Neural cell (in vitro differentiated cells): ENCODE measurements around the gene APIP. TPM values are rescaled to one million over a fixed set of nuclear protein-coding genes. Genes with fewer than 3 reads are reported as not detected.

Source experiments
- H2AFZ ChIP-seq: fragments of 200-600, 300-800 bp; sonication (generic), shearing (Covaris generic); 2 replicates; pipeline ENCODE4 v1.6.0; 2014; ENCODE audit warnings: low read depth, mild to moderate bottlenecking, antibody characterized with exemption, low read length, moderate library complexity
- H3F3A ChIP-seq: fragments of 200-600 bp; shearing (Covaris generic); 2 replicates; pipeline ENCODE4 v1.6.1; 2016; ENCODE audit warnings: mild to moderate bottlenecking, moderate library complexity, mixed read lengths, antibody characterized with exemption, low read length; ENCODE audit not compliant: insufficient read depth, poor library complexity, severe bottlenecking
- H3K27ac ChIP-seq: fragments of 200-600, 300-800 bp; sonication (generic), shearing (Covaris generic); 2 replicates; pipeline ENCODE4 v1.5.1; 2014; ENCODE audit warnings: mild to moderate bottlenecking, low read length, moderate library complexity
- H3K27me3 ChIP-seq: fragments of 300-800, 200-600 bp; sonication (generic), shearing (Covaris generic); 2 replicates; pipeline ENCODE4 v1.6.0; 2014; ENCODE audit warnings: mild to moderate bottlenecking, low read depth, low read length, moderate library complexity; ENCODE audit not compliant: insufficient read depth
- H3K36me3 ChIP-seq: fragments of 300-800, 200-600 bp; sonication (generic), shearing (Covaris generic); 2 replicates; pipeline ENCODE4 v1.5.1; 2014; ENCODE audit warnings: mild to moderate bottlenecking, antibody characterized with exemption, low read length, moderate library complexity; ENCODE audit not compliant: insufficient read depth
- H3K4me2 ChIP-seq: fragments of 300-800, 200-600 bp; sonication (generic), shearing (Covaris generic); 2 replicates; pipeline ENCODE4 v1.6.0; 2014; ENCODE audit warnings: mild to moderate bottlenecking, low read length
- H3K4me3 ChIP-seq: fragments of 300-800, 200-600 bp; sonication (generic), shearing (Covaris generic); 2 replicates; pipeline ENCODE4 v1.5.1; 2014; ENCODE audit warnings: mild to moderate bottlenecking, low read length, moderate library complexity
- H3K79me2 ChIP-seq: fragments of 200-600 bp; shearing (Covaris generic); replicated peaks from 2 replicates; pipeline ENCODE4 v1.6.0; 2014; ENCODE audit warnings: mild to moderate bottlenecking, low read length, moderate library complexity; ENCODE audit not compliant: insufficient read depth
- H3K9ac ChIP-seq: fragments of 300-800, 200-600 bp; sonication (generic), shearing (Covaris generic); 2 replicates; pipeline ENCODE4 v1.6.1; 2016; ENCODE audit warnings: mild to moderate bottlenecking, low read length, mixed read lengths
- H3K9me2 ChIP-seq: fragments of 200-600 bp; shearing (Covaris generic); 2 replicates; pipeline ENCODE4 v1.6.1; 2016; ENCODE audit warnings: mild to moderate bottlenecking, low read length, mixed read lengths; ENCODE audit not compliant: insufficient read depth
- H3K9me3 ChIP-seq: fragments of 200-600, 300-800 bp; sonication (generic), shearing (Covaris generic); 2 replicates; pipeline ENCODE4 v1.6.1; 2016; ENCODE audit warnings: mild to moderate bottlenecking, mixed run types, low read length, moderate library complexity, mixed read lengths
- H4K20me1 ChIP-seq: fragments of 200-600 bp; shearing (Covaris generic); 2 replicates; pipeline ENCODE4 v1.6.1; 2016; ENCODE audit warnings: mild to moderate bottlenecking, mixed run types; ENCODE audit not compliant: insufficient read depth
- EP300 ChIP-seq: fragments of 450-650 bp; conservative IDR thresholded peaks from 2 replicates; pipeline ENCODE4 v1.6.1; 2014; ENCODE audit warnings: antibody characterized with exemption, mild to moderate bottlenecking, moderate library complexity; ENCODE audit not compliant: poor library complexity, severe bottlenecking
- EZH2 ChIP-seq: fragments of 200-600, 300-800 bp; shearing (Covaris generic), sonication (generic); IDR thresholded peaks from 2 replicates; pipeline ENCODE4 v1.6.1; 2014; ENCODE audit warnings: antibody characterized with exemption, low read length, borderline replicate concordance, mild to moderate bottlenecking; ENCODE audit not compliant: insufficient read depth, poor library complexity, severe bottlenecking
- MXI1 ChIP-seq: fragments of 450-650 bp; conservative IDR thresholded peaks from 2 replicates; pipeline ENCODE4 v1.6.1; 2014; ENCODE audit warnings: antibody characterized with exemption, mild to moderate bottlenecking; ENCODE audit not compliant: poor library complexity, severe bottlenecking
- POLR2AphosphoS5 ChIP-seq: IDR thresholded peaks from 2 replicates; pipeline ENCODE4 v1.6.1; 2012
- RAD21 ChIP-seq: fragments of 450-650 bp; conservative IDR thresholded peaks from 2 replicates; pipeline ENCODE4 v1.6.1; 2014; ENCODE audit warnings: antibody characterized with exemption, mild to moderate bottlenecking, moderate library complexity
- SMC3 ChIP-seq: fragments of 450-650 bp; conservative IDR thresholded peaks from 2 replicates; pipeline ENCODE4 v1.6.1; 2014; ENCODE audit warnings: antibody characterized with exemption, mild to moderate bottlenecking, moderate library complexity; ENCODE audit not compliant: poor library complexity
- TAF1 ChIP-seq: IDR thresholded peaks from 2 replicates; pipeline ENCODE4 v1.6.1; 2012; ENCODE audit warnings: low read depth
- polyA plus RNA-seq: library from polyadenylated mRNA; depleted of rRNA; stranded (reverse); fragments of >200 nt; gene quantifications from 2 replicates; pipeline ENCODE4 v1.2.3, GENCODE V29; 2014
- TF ChIP-seq, protein P1 (sequence below): fragments of 450-650 bp; IDR thresholded peaks from 2 replicates; pipeline ENCODE4 v1.5.1; 2014; ENCODE audit warnings: antibody characterized with exemption, mild to moderate bottlenecking, moderate library complexity; ENCODE audit not compliant: poor library complexity, severe bottlenecking
- TF ChIP-seq, protein P2 (sequence below): IDR thresholded peaks from 2 replicates; pipeline ENCODE4 v1.6.1; 2012; ENCODE audit warnings: borderline replicate concordance

The APIP gene
- polyA plus RNA-seq, 1 donor from 2014 or later = 45.9 TPM

DNA sequence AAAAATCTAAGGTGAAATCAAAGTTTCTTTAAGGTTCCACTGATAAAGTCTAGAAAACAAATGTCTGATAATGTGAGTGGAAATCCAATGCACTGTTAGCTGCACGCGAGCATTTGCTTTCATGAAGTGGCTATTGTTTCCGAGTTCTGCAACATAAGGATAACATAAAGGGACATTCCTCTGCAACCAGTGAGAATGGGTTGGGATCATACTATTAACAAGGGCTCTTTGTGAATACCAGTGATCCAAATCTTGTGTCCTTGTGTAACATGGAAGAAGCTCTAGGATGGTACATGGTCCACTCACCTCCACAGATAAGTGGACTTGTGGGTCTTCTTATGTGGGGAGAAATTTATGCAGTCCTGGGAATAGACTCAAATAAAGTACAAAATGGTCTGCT is 24.6 kb downstream of the APIP start:
- Histone ChIP-seq H3K9ac (no peak overlapping the region), H2AFZ (no peak overlapping the region), H3K9me3 (no peaks in the 10 kb centered on the region), H3K4me2 (no peak overlapping the region), H3K27me3 (no peaks in the 10 kb centered on the region), H3K36me3 (peaks cover 4% of the 10 kb centered on the region), H3K79me2 (peaks cover 3% of the 10 kb centered on the region), H3K27ac (no peak overlapping the region), H4K20me1 (no peaks in the 10 kb centered on the region), H3K9me2 (no peaks in the 10 kb centered on the region), H3K4me3 (no peak overlapping the region), H3F3A (no peaks in the 10 kb centered on the region)
- no peak for TF ChIP-seq SMC3
- TF ChIP-seq POLR2AphosphoS5 = no peak
- TF ChIP-seq, protein P1, sequence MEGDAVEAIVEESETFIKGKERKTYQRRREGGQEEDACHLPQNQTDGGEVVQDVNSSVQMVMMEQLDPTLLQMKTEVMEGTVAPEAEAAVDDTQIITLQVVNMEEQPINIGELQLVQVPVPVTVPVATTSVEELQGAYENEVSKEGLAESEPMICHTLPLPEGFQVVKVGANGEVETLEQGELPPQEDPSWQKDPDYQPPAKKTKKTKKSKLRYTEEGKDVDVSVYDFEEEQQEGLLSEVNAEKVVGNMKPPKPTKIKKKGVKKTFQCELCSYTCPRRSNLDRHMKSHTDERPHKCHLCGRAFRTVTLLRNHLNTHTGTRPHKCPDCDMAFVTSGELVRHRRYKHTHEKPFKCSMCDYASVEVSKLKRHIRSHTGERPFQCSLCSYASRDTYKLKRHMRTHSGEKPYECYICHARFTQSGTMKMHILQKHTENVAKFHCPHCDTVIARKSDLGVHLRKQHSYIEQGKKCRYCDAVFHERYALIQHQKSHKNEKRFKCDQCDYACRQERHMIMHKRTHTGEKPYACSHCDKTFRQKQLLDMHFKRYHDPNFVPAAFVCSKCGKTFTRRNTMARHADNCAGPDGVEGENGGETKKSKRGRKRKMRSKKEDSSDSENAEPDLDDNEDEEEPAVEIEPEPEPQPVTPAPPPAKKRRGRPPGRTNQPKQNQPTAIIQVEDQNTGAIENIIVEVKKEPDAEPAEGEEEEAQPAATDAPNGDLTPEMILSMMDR = no peak
- TF ChIP-seq EP300 = no peak
- TF ChIP-seq MXI1 = no peak
- TF ChIP-seq EZH2 = no peak
- TF ChIP-seq RAD21 = no peak
- no peak for TF ChIP-seq TAF1
- TF ChIP-seq, protein P2, sequence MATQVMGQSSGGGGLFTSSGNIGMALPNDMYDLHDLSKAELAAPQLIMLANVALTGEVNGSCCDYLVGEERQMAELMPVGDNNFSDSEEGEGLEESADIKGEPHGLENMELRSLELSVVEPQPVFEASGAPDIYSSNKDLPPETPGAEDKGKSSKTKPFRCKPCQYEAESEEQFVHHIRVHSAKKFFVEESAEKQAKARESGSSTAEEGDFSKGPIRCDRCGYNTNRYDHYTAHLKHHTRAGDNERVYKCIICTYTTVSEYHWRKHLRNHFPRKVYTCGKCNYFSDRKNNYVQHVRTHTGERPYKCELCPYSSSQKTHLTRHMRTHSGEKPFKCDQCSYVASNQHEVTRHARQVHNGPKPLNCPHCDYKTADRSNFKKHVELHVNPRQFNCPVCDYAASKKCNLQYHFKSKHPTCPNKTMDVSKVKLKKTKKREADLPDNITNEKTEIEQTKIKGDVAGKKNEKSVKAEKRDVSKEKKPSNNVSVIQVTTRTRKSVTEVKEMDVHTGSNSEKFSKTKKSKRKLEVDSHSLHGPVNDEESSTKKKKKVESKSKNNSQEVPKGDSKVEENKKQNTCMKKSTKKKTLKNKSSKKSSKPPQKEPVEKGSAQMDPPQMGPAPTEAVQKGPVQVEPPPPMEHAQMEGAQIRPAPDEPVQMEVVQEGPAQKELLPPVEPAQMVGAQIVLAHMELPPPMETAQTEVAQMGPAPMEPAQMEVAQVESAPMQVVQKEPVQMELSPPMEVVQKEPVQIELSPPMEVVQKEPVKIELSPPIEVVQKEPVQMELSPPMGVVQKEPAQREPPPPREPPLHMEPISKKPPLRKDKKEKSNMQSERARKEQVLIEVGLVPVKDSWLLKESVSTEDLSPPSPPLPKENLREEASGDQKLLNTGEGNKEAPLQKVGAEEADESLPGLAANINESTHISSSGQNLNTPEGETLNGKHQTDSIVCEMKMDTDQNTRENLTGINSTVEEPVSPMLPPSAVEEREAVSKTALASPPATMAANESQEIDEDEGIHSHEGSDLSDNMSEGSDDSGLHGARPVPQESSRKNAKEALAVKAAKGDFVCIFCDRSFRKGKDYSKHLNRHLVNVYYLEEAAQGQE = no peak

DNA sequence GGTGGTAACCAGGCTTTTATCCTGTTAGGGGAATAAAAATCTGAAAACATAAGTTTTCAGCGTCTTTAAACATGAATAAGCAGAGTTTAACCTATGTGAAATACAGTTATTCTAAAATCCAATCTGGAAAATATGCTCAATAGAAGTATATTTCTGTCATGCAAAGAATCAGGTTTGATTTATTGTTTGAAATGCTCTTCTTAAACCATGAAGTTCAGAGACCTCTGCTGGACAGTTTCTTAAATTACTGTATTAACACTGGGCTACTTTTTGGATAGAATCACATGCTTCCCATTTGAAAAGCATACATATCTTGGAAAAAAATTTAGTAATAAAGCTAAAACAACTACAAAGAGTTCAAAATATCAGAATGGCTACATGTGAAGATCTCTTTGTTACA is 25.4 kb downstream of the APIP start:
- Histone ChIP-seq H3K9ac (no peak overlapping the region), H4K20me1 (no peaks in the 10 kb centered on the region), H3K9me3 (no peaks in the 10 kb centered on the region), H3K79me2 (no peaks in the 10 kb centered on the region), H3K36me3 (peaks cover 4% of the 10 kb centered on the region), H3K4me2 (no peak overlapping the region), H3K27ac (no peak overlapping the region), H3K27me3 (no peaks in the 10 kb centered on the region), H3K9me2 (no peaks in the 10 kb centered on the region), H3K4me3 (no peak overlapping the region), H3F3A (no peaks in the 10 kb centered on the region), H2AFZ (no peak overlapping the region)
- TF ChIP-seq POLR2AphosphoS5 = no peak
- TF ChIP-seq TAF1 = no peak
- TF ChIP-seq RAD21 = peak; percentile 75
- no peak for TF ChIP-seq EZH2
- peak; percentile 73 for TF ChIP-seq SMC3
- TF ChIP-seq, protein P1 = peak; percentile 68
- TF ChIP-seq EP300 = no peak
- TF ChIP-seq, protein P2 = no peak
- no peak for TF ChIP-seq MXI1
